Endothelial cell of umbilical vein (primary cell): ENCODE data around the gene POP7. TPM values are rescaled to one million over a fixed set of nuclear protein-coding genes. Genes with fewer than 3 reads are reported as not detected.

ENCODE experiments used
- BruUV-seq: library from RNA; stranded (reverse); fragments of 400-500 nt; replicated peaks from 2 replicates; lab custom pipeline; 2021; lab: Mats Ljungman, UMichigan
- CTCF ChIA-PET: fragments of 300-600, 350-600 bp; sonication (Branson Sonifier 250); formaldehyde crosslinking; loops from one replicate; lab custom pipeline; 2021; ENCODE audit warnings: antibody characterized with exemption, inconsistent platforms; lab: Charles Lee
- POLR2A ChIA-PET: fragments of 300-600, 350-600 bp; sonication (Branson Sonifier 250); formaldehyde crosslinking; loops from one replicate; lab custom pipeline; 2021; ENCODE audit warnings: antibody characterized with exemption, inconsistent platforms; lab: Charles Lee
- DNase-seq: peaks from one replicate; pipeline ENCODE4 v3.0.0-alpha.2; 2011; ENCODE audit warnings: low read depth, low spot score
- FAIRE-seq: peaks from 2 replicates; lab custom pipeline; 2011; peaks lifted over from hg19 to GRCh38; lab: Jason Lieb, UNC
- H2AFZ ChIP-seq: 2 replicates; pipeline ENCODE4 v1.6.0; 2012; ENCODE audit warnings: low read depth, low read length, control low read depth, inconsistent platforms
- H3K27ac ChIP-seq: 2 replicates; pipeline ENCODE4 v1.5.1; 2011; ENCODE audit warnings: low read depth, mild to moderate bottlenecking, control low read depth, low read length, moderate library complexity; ENCODE audit not compliant: insufficient read depth
- H3K27me3 ChIP-seq, 2 experiments: 2 replicates each; pipeline versions ENCODE4 v1.6.0 to v1.6.1; 2011; ENCODE audit warnings: low read length in 2 of 2, mixed read lengths in 1 of 2; ENCODE audit not compliant: control insufficient read depth in 2 of 2, insufficient read depth in 2 of 2
- H3K36me3 ChIP-seq, 2 experiments: 2 replicates in 1 of 2; 3 replicates in 1 of 2; pipeline ENCODE4 v1.5.1; 2011; ENCODE audit warnings: low read length in 2 of 2, mild to moderate bottlenecking in 1 of 2, moderate library complexity in 1 of 2; ENCODE audit not compliant: control insufficient read depth in 2 of 2, insufficient read depth in 2 of 2; ENCODE audit errors: extremely low read depth in 1 of 2
- H3K4me1 ChIP-seq: 3 replicates; pipeline ENCODE4 v1.5.1; 2011; ENCODE audit warnings: mild to moderate bottlenecking, low read length; ENCODE audit not compliant: control insufficient read depth, insufficient read depth; ENCODE audit errors: extremely low read depth
- H3K4me2 ChIP-seq: 2 replicates; pipeline ENCODE4 v1.6.1; 2011; ENCODE audit warnings: low read length, control low read depth, mixed read lengths; ENCODE audit not compliant: insufficient read depth
- H3K4me3 ChIP-seq, 3 experiments: fragments of 200-600 bp in 1 of 3; sonication (generic), shearing (Covaris generic) in 1 of 3; replicated peaks in 1 of 3; 2 replicates each; pipeline ENCODE4 v1.5.1; 2011 to 2016; ENCODE audit warnings: control low read depth in 3 of 3, low read length in 3 of 3, mild to moderate bottlenecking in 2 of 3, inconsistent platforms in 1 of 3, low read depth in 1 of 3, moderate library complexity in 1 of 3; ENCODE audit not compliant: insufficient read depth in 1 of 3
- H3K79me2 ChIP-seq: 2 replicates; pipeline ENCODE4 v1.6.0; 2012; ENCODE audit warnings: low read length, inconsistent platforms; ENCODE audit not compliant: control insufficient read depth, insufficient read depth
- H3K9ac ChIP-seq: replicated peaks from 2 replicates; pipeline ENCODE3; 2011; ENCODE audit warnings: low read length, control low read depth; ENCODE audit not compliant: insufficient read depth; ENCODE audit errors: extremely low read depth
- H3K9me1 ChIP-seq: replicated peaks from 3 replicates; pipeline ENCODE4 v1.6.0; 2011; ENCODE audit warnings: mild to moderate bottlenecking, low read length; ENCODE audit not compliant: control insufficient read depth, insufficient read depth; ENCODE audit errors: extremely low read depth
- H3K9me3 ChIP-seq: replicated peaks from 2 replicates; pipeline ENCODE4 v1.5.1; 2012; ENCODE audit warnings: low read length, inconsistent platforms; ENCODE audit not compliant: control insufficient read depth, insufficient read depth
- H4K20me1 ChIP-seq: replicated peaks from 2 replicates; pipeline ENCODE3; 2011; ENCODE audit warnings: mild to moderate bottlenecking, low read length; ENCODE audit not compliant: control insufficient read depth, insufficient read depth; ENCODE audit errors: extremely low read depth
- EZH2 ChIP-seq: IDR thresholded peaks from 2 replicates; pipeline ENCODE4 v1.6.1; 2012; ENCODE audit warnings: borderline replicate concordance, low read depth, mild to moderate bottlenecking, moderate library complexity, low read length, inconsistent platforms; ENCODE audit not compliant: severe bottlenecking
- FOS ChIP-seq: IDR thresholded peaks from 2 replicates; pipeline ENCODE4 v1.6.1; 2011; ENCODE audit warnings: mild to moderate bottlenecking, low read length, moderate library complexity, borderline replicate concordance; ENCODE audit not compliant: insufficient read depth
- GATA2 ChIP-seq: IDR thresholded peaks from 2 replicates; pipeline ENCODE4 v1.7.0; 2011; ENCODE audit warnings: low read depth, mild to moderate bottlenecking, moderate library complexity, mixed read lengths, low read length; ENCODE audit not compliant: insufficient read length, insufficient read depth
- JUN ChIP-seq: IDR thresholded peaks from 2 replicates; pipeline ENCODE4 v1.6.1; 2011; ENCODE audit warnings: borderline replicate concordance, low read depth; ENCODE audit not compliant: insufficient read length, insufficient read depth
- MAX ChIP-seq: IDR thresholded peaks from 2 replicates; pipeline ENCODE4 v1.6.1; 2011; ENCODE audit not compliant: insufficient read depth, insufficient read length
- MYC ChIP-seq: IDR thresholded peaks from one replicate; pipeline ENCODE4 v1.6.1; 2011; ENCODE audit warnings: mild to moderate bottlenecking, low read depth, low read length
- POLR2A ChIP-seq: IDR thresholded peaks from 2 replicates; pipeline ENCODE4 v1.6.1; 2012; ENCODE audit warnings: low read depth, mild to moderate bottlenecking, control low read depth, low read length
- POLR2AphosphoS5 ChIP-seq: IDR thresholded peaks from 2 replicates; pipeline ENCODE4 v1.6.1; 2012; ENCODE audit warnings: low read depth, mild to moderate bottlenecking, control low read depth, low read length, moderate library complexity; ENCODE audit not compliant: insufficient read depth
- dilution Hi-C: fragments of 300-500 bp; cut with MboI; formaldehyde crosslinking; loops from one replicate; pipeline ENCODE4 v1.15.0; 2019; ENCODE audit warnings: low sequenced_read_pairs; ENCODE audit not compliant: extremely low pct_ligation_motif_present
- intact Hi-C: fragments of 100-400 bp; cut with micrococcal nuclease; formaldehyde crosslinking; loops from one replicate; pipeline ENCODE4 v1.10.0; 2022
- polyA plus RNA-seq, 4 experiments: library from polyadenylated mRNA; depleted of rRNA in 3 of 4; stranded (reverse) in 3 of 4; unstranded in 1 of 4; fragments of >200 nt; gene quantifications; 2 replicates each; pipeline versions ENCODE4 v1.2.1 to v1.2.3, GENCODE V29; 2011 to 2012; ENCODE audit warnings: missing spikeins in 1 of 4
- total RNA-seq: library from RNA; stranded (reverse); gene quantifications from 2 replicates; pipeline ENCODE4 v1.2.3, GENCODE V29; 2021
- TF ChIP-seq, protein P1 (sequence below), 2 donors: IDR thresholded peaks; 1 replicate in 1 of 2; 2 replicates in 1 of 2; pipeline ENCODE4 v1.5.1; 2011; ENCODE audit warnings: low read length in 2 of 2, mild to moderate bottlenecking in 2 of 2, moderate library complexity in 2 of 2, control low read depth in 1 of 2, inconsistent platforms in 1 of 2, low read depth in 1 of 2; ENCODE audit not compliant: insufficient read depth in 1 of 2; ENCODE audit errors: extremely low read depth in 1 of 2

The POP7 gene
- total and polyA plus RNA-seq, 2 donors (not counting 3 experiments of a cell fraction or from before 2014, with no cell fraction given) = 47.4 to 48.8 TPM

GRCh38 chr7:100665168-100665726 lies 40.7 kb upstream of the POP7 start:
- CTCF ChIA-PET = no interaction called here
- no peak overlapping the region for H2AFZ ChIP-seq
- H3K27ac ChIP-seq = no peak overlapping the region
- H3K4me3 ChIP-seq = no peak overlapping the region
- H3K36me3 ChIP-seq = no peaks in the 10 kb centered on the region
- DNase-seq = no peak
- FAIRE-seq = no peak
- no peaks in the 10 kb centered on the region for H3K9me1 ChIP-seq
- no peaks in the 10 kb centered on the region for H3K4me1 ChIP-seq
- no peak overlapping the region for H3K4me2 ChIP-seq
- no peaks in the 10 kb centered on the region for H3K79me2 ChIP-seq
- no peak overlapping the region for H3K9ac ChIP-seq
- no peaks in the 10 kb centered on the region for H4K20me1 ChIP-seq
- dilution Hi-C loops = no loop called here
- intact Hi-C loops = no loop called here
- TF ChIP-seq EZH2 (no peak), POLR2AphosphoS5 (no peak), JUN (no peak)
- H3K27me3 ChIP-seq = peaks cover 2 to 5% of the 10 kb centered on the region in 2 experiments
- no peaks in the 10 kb centered on the region for H3K9me3 ChIP-seq
- no TSS peak for BruUV-seq
- POLR2A ChIA-PET = no interaction called here

GRCh38 chr7:100667331-100668068 lies 38.4 kb upstream of the POP7 start:
- Histone ChIP-seq H3K4me2 (no peak overlapping the region), H2AFZ (no peak overlapping the region), H3K27me3 (peaks cover 4 to 5% of the 10 kb centered on the region in 2 experiments), H4K20me1 (no peaks in the 10 kb centered on the region), H3K79me2 (no peaks in the 10 kb centered on the region), H3K36me3 (no peaks in the 10 kb centered on the region), H3K27ac (no peak overlapping the region), H3K4me1 (no peaks in the 10 kb centered on the region), H3K9me1 (no peaks in the 10 kb centered on the region), H3K4me3 (no peak overlapping the region), H3K9me3 (no peaks in the 10 kb centered on the region), H3K9ac (no peak overlapping the region)
- DNase-seq (no peak), FAIRE-seq (no peak)
- intact Hi-C loops (no loop called here), dilution Hi-C loops (no loop called here)
- ChIA-PET POLR2A (no interaction called here), CTCF (interaction anchor here (0.7 to 1.1 kb wide), 2 partner anchors 38 to 79 kb away, joined by 3 read pairs; partner anchors contain the start of gene POP7)
- no TSS peak for BruUV-seq
- no peak for TF ChIP-seq JUN
- no peak for TF ChIP-seq MAX
- TF ChIP-seq EZH2 = no peak
- TF ChIP-seq POLR2AphosphoS5 = no peak
- no peak for TF ChIP-seq POLR2A
- TF ChIP-seq, protein P1, sequence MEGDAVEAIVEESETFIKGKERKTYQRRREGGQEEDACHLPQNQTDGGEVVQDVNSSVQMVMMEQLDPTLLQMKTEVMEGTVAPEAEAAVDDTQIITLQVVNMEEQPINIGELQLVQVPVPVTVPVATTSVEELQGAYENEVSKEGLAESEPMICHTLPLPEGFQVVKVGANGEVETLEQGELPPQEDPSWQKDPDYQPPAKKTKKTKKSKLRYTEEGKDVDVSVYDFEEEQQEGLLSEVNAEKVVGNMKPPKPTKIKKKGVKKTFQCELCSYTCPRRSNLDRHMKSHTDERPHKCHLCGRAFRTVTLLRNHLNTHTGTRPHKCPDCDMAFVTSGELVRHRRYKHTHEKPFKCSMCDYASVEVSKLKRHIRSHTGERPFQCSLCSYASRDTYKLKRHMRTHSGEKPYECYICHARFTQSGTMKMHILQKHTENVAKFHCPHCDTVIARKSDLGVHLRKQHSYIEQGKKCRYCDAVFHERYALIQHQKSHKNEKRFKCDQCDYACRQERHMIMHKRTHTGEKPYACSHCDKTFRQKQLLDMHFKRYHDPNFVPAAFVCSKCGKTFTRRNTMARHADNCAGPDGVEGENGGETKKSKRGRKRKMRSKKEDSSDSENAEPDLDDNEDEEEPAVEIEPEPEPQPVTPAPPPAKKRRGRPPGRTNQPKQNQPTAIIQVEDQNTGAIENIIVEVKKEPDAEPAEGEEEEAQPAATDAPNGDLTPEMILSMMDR (IDR thresholded peaks at IDR 0.05; ENCODE audit: extremely low read depth in 1 of 2, insufficient read depth in 1 of 2, low read depth in 1 of 2, low read length in 2 of 2) = no peak
- no peak for TF ChIP-seq GATA2
- TF ChIP-seq MYC = no peak
- no peak for TF ChIP-seq FOS
